Stomach (tissue), 9 donors: ENCODE measurements around the gene SPANXC. TPM values are rescaled to one million over a fixed set of nuclear protein-coding genes. Genes with fewer than 3 reads are reported as not detected.

Experiments used
- DNase-seq, 2 donors: peaks; one replicate each; pipeline versions ENCODE4 v3.0.0 to v3.0.0-alpha.2; 2013 to 2019
- H3K27ac ChIP-seq, 5 donors: fragments of 200-600 bp in 4 of 5; sonication (generic) in 4 of 5; one replicate each; pipeline ENCODE4 v1.5.1; 2013 to 2019; ENCODE audit warnings: mild to moderate bottlenecking in 1 of 5, moderate library complexity in 1 of 5
- H3K27me3 ChIP-seq, 3 donors: fragments of 200-600 bp; sonication (generic); one replicate each; pipeline ENCODE4 v1.5.1; 2017 to 2019; ENCODE audit warnings: mixed run types in 1 of 3
- H3K36me3 ChIP-seq, 4 donors: fragments of 200-600 bp; sonication (generic); 1 replicate in 3 of 4; 2 replicates in 1 of 4; pipeline ENCODE4 v1.5.1; 2016 to 2019
- H3K4me1 ChIP-seq, 4 donors: fragments of 200-600 bp; sonication (generic); one replicate each; pipeline ENCODE4 v1.5.1; 2016 to 2019
- H3K4me3 ChIP-seq, 4 donors: fragments of 200-600 bp; sonication (generic) in 3 of 4; one replicate each; pipeline ENCODE4 v1.5.1; 2016 to 2019; ENCODE audit warnings: mild to moderate bottlenecking in 1 of 4
- H3K9me3 ChIP-seq, 4 donors: fragments of 200-600 bp; sonication (generic); one replicate each; pipeline ENCODE4 v1.5.1; 2016 to 2019
- EP300 ChIP-seq: sonication (generic); formaldehyde crosslinking; IDR thresholded peaks from one replicate; pipeline ENCODE4 v1.6.1; 2017; ENCODE audit warnings: antibody characterized with exemption
- POLR2A ChIP-seq, 4 donors: fragments of 450-650 bp; IDR thresholded peaks; one replicate each; pipeline ENCODE4 v1.6.1; 2016; ENCODE audit warnings: antibody characterized with exemption in 4 of 4, control low read depth in 2 of 4, mild to moderate bottlenecking in 1 of 4, moderate library complexity in 1 of 4
- POLR2AphosphoS5 ChIP-seq, 3 donors: sonication (generic); formaldehyde crosslinking; IDR thresholded peaks; one replicate each; pipeline ENCODE4 v1.6.1; 2016; ENCODE audit warnings: antibody characterized with exemption in 3 of 3
- WGBS, 5 donors: extraction: QIAGEN DNeasy Blood & Tissue Kit in 3 of 5; methylation state at CpG; one replicate each; pipeline versions ENCODE4 v1.1.5 to v1.1.7; 2013 to 2018; 5-methylcytosine and 5-hydroxymethylcytosine counted together
- intact Hi-C: fragments of 100-400 bp; cut with DNase I; formaldehyde crosslinking; loops from one replicate; pipeline ENCODE4 v1.15.1; 2023; ENCODE audit warnings: low total_unique reads
- polyA plus RNA-seq, 3 donors: library from polyadenylated mRNA; stranded (reverse); fragments of 200-250 nt; gene quantifications; one replicate each; pipeline ENCODE4 v1.2.3, GENCODE V29; 2013
- total RNA-seq, 5 donors: library from RNA; depleted of rRNA; stranded (reverse); fragments of >200 nt; gene quantifications; one replicate each; pipeline versions ENCODE4 v1.1.0 to v1.2.3, GENCODE V29; 2014 to 2016
- TF ChIP-seq, protein P1 (sequence below), 7 experiments: fragments of 450-650 bp in 4 of 7; fragments of 200-600 bp in 3 of 7; sonication (generic) in 3 of 7; IDR thresholded peaks; one replicate each; pipeline ENCODE4 v1.5.1; 2016 to 2019; ENCODE audit warnings: antibody characterized with exemption in 7 of 7, control low read depth in 2 of 7, mild to moderate bottlenecking in 1 of 7
- donor health status: healthy with polysubstance abuse.
- donor health status: Bipolar disorder and iron deficiency.
- donor health status: healthy.

SPANXC gene
- total and polyA plus RNA-seq, 8 donors = not detected

- no peaks in the 10 kb centered on the region for H3K27me3 ChIP-seq
- TF ChIP-seq, protein P1, sequence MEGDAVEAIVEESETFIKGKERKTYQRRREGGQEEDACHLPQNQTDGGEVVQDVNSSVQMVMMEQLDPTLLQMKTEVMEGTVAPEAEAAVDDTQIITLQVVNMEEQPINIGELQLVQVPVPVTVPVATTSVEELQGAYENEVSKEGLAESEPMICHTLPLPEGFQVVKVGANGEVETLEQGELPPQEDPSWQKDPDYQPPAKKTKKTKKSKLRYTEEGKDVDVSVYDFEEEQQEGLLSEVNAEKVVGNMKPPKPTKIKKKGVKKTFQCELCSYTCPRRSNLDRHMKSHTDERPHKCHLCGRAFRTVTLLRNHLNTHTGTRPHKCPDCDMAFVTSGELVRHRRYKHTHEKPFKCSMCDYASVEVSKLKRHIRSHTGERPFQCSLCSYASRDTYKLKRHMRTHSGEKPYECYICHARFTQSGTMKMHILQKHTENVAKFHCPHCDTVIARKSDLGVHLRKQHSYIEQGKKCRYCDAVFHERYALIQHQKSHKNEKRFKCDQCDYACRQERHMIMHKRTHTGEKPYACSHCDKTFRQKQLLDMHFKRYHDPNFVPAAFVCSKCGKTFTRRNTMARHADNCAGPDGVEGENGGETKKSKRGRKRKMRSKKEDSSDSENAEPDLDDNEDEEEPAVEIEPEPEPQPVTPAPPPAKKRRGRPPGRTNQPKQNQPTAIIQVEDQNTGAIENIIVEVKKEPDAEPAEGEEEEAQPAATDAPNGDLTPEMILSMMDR (IDR thresholded peaks at IDR 0.05) = no peak
- no peak for TF ChIP-seq EP300
- no peak for TF ChIP-seq POLR2A (IDR thresholded peaks at IDR 0.05)
- no peak for TF ChIP-seq POLR2AphosphoS5 (IDR thresholded peaks at IDR 0.05)
- no peak overlapping the region for H3K27ac ChIP-seq
- intact Hi-C loops = no loop called here
- no peak for DNase-seq
- H3K4me1 ChIP-seq = no peaks in the 10 kb centered on the region
- H3K4me3 ChIP-seq = no peak overlapping the region
- H3K9me3 ChIP-seq = no peaks in the 10 kb centered on the region
- H3K36me3 ChIP-seq = no peaks in the 10 kb centered on the region
- WGBS, 5 donors = 55 to 70% (median 62%) methylated on average over 3 of the region's 3 CpGs
These were observed 21.8 kb downstream of the SPANXC start for GRCh38 chrX:141220342-141221008.

DNA sequence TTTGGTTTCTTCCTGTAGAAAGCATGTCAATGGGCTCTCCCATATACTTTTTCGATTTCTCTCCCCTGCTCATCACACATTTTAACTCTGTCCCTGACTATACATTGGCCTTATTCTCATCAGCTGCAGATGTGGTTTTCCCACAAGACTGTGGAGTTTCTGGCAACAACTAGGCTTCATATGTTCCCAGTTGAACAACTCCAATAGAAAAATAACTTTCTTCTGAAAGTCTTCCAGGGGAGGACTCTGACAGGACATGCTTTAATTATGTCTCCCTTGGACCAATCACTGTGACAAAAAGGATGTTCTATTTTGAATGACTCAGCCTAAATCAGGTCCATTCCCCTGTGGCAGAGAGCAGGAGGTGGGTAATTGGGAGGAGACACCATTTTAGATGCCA is 28.1 kb downstream of the SPANXC start:
- no peaks in the 10 kb centered on the region for H3K4me1 ChIP-seq

GRCh38 chrX:141201962-141202361 is 40.4 kb downstream of the SPANXC start:
- WGBS, 5 donors = 73 to 95% (median 90%) methylated on average over 3 of the region's 3 CpGs
- intact Hi-C loops = no loop called here
- TF ChIP-seq, protein P1 (IDR thresholded peaks at IDR 0.05) = no peak
- no peak for TF ChIP-seq EP300
- TF ChIP-seq POLR2A (IDR thresholded peaks at IDR 0.05) = no peak
- TF ChIP-seq POLR2AphosphoS5 (IDR thresholded peaks at IDR 0.05) = no peak
- no peaks in the 10 kb centered on the region for H3K27me3 ChIP-seq
- H3K9me3 ChIP-seq = no peaks in the 10 kb centered on the region
- H3K27ac ChIP-seq = no peak overlapping the region
- H3K4me1 ChIP-seq = no peaks in the 10 kb centered on the region
- H3K4me3 ChIP-seq = no peak overlapping the region
- no peak for DNase-seq
- H3K36me3 ChIP-seq = no peaks in the 10 kb centered on the region

More for the DNA sequence above, 28.1 kb downstream of the SPANXC start:
- no peaks in the 10 kb centered on the region for H3K36me3 ChIP-seq
- no peak for TF ChIP-seq EP300
- 41 to 92% (median 88%) methylated on average over 1 of the region's 1 CpG for WGBS, 5 donors
- H3K27ac ChIP-seq = no peak overlapping the region
- intact Hi-C loops = no loop called here
- no peaks in the 10 kb centered on the region for H3K27me3 ChIP-seq
- no peak overlapping the region for H3K4me3 ChIP-seq
- peaks cover 0 to 3% (median 0%) of the 10 kb centered on the region in 4 donors for H3K9me3 ChIP-seq
- no peak for DNase-seq

Other genes with a start within 250 kb of the SPANXC start
- not detected for gene SPANXB1, start 239.9 kb downstream of the SPANXC start, total RNA-seq
- gene SPANXB1, start 239.9 kb downstream of the SPANXC start, polyA plus RNA-seq = not detected
- 1 to 10 TPM in 4 of 5 donors, under 1 TPM in 1; 0.89 to 6.7 (median 2.9) TPM for gene LDOC1, start 65.4 kb downstream of the SPANXC start, total RNA-seq
- 10 to 100 TPM; 14.7 to 20.8 (median 14.9) TPM for gene LDOC1, start 65.4 kb downstream of the SPANXC start, polyA plus RNA-seq